NB4 (cell line): ENCODE measurements around the gene ST3GAL4.

Experiments
- MAX ChIP-seq: IDR thresholded peaks from 2 replicates; pipeline ENCODE4 v1.6.1; 2011; ENCODE audit warnings: low read depth, low read length
- POLR2A ChIP-seq: IDR thresholded peaks from 2 replicates; pipeline ENCODE4 v1.6.1; 2011; ENCODE audit warnings: mild to moderate bottlenecking; ENCODE audit not compliant: insufficient read length; ENCODE audit errors: extremely low read depth

DNA sequence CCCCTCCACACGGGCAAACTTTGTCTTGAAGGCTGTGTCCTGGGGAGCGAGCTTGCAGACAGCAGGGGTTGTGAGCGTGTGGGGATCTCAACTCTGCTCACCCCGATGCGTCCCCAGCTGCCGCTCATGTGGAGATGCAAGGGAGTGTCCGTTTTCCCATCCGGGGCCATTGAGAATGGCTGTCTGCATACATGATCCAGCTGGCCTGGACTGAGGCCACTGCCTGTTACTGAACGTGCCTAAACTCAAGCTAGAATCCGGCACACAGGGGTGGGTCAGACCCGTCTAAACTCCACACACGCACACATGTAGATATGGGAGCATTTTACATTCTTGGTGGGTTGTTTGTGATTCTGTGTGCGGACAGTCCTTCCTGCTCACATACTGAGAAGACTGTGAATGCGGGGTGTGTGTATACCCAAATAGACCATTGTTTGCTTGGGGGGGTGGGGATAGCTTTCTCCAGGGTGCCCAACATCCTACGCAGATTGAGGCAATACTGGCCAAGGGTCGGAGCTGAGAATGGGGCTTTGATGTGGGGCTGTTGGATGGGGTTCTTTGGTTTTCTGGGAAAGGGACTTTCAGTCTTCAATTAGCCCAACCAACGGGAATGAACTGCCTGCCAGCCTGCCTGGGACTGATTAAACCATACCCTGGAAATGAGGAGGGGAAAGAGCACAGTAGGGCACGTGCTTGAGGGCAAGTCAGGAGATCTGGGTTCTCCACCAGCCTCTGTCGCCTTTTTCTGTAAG is 60.4 kb downstream of the ST3GAL4 start:
- TF ChIP-seq POLR2A (no peak), MAX (no peak)
